Ishikawa (cell line): Measurements from ENCODE around the gene TBL2.

Experiments used
- CEBPB ChIP-seq: IDR thresholded peaks from 2 replicates; pipeline ENCODE4 v1.6.1; 2012
- CREB1 ChIP-seq: IDR thresholded peaks from 2 replicates; pipeline ENCODE4 v1.6.1; 2012; ENCODE audit warnings: low read depth
- EGR1 ChIP-seq: IDR thresholded peaks from 2 replicates; pipeline ENCODE4 v1.6.1; 2012
- RAD21 ChIP-seq: IDR thresholded peaks from 2 replicates; pipeline ENCODE4 v1.6.1; 2012; ENCODE audit warnings: low read depth
- REST ChIP-seq: IDR thresholded peaks from 2 replicates; pipeline ENCODE4 v1.6.1; 2012; ENCODE audit warnings: low read depth, mild to moderate bottlenecking
- TAF1 ChIP-seq: IDR thresholded peaks from 2 replicates; pipeline ENCODE4 v1.6.1; 2012; ENCODE audit warnings: low read depth, mild to moderate bottlenecking
- TCF12 ChIP-seq: IDR thresholded peaks from 2 replicates; pipeline ENCODE4 v1.6.1; 2012; ENCODE audit warnings: low read depth
- YY1 ChIP-seq: IDR thresholded peaks from 2 replicates; pipeline ENCODE4 v1.6.1; 2012; ENCODE audit warnings: low read depth
- ZBTB7A ChIP-seq: IDR thresholded peaks from 2 replicates; pipeline ENCODE4 v1.6.1; 2012; ENCODE audit warnings: low read depth
- TF ChIP-seq, protein P1 (sequence below): IDR thresholded peaks from 2 replicates; pipeline ENCODE4 v1.6.1; 2012

GRCh38 chr7:73518470-73518869 lies 59.9 kb downstream of the TBL2 start:
- TF ChIP-seq RAD21 (no peak), REST (no peak), TCF12 (no peak), CREB1 (no peak), TAF1 (no peak), ZBTB7A (no peak), EGR1 (no peak), YY1 (no peak), CEBPB (no peak)
- TF ChIP-seq, protein P1, sequence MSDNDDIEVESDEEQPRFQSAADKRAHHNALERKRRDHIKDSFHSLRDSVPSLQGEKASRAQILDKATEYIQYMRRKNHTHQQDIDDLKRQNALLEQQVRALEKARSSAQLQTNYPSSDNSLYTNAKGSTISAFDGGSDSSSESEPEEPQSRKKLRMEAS = no peak
